ENCODE measurements around the gene RORC.
"Not testable (repeated sequence)": the region's sequence is repeated elsewhere in the genome, so short reads cannot be mapped to it uniquely, and the experiment has no call there.

RORC gene

GRCh38 chr1:151768351-151769066 lies 63.1 kb downstream of the RORC start:
- DNase-seq: not testable (repeated sequence)

- peak; percentile 4 for DNase-seq
Observed at GRCh38 chr1:151763990-151764389, 67.6 kb downstream of the RORC start.

- DNase-seq: peak; percentile 84
Observed at GRCh38 chr1:151762941-151763921, 68.4 kb downstream of the RORC start, which contains the start of gene MRPL9. Gene MRPL9, minus strand, starts transcription at chr1:151763496. Its CDS starts 17 bp downstream, at chr1:151763479.

- no peak for DNase-seq
Observed at GRCh38 chr1:151760597-151761385, 70.8 kb downstream of the RORC start.

GRCh38 chr1:151759241-151759640 lies 72.4 kb downstream of the RORC start:
- DNase-seq: no peak

- DNase-seq: peak; percentile 46
Observed at GRCh38 chr1:151756291-151756690, 75.3 kb downstream of the RORC start.

All from EL (cell line).